Calu3 (cell line): ENCODE measurements around the gene TNFRSF11A. TPM values are rescaled to one million over a fixed set of nuclear protein-coding genes. Genes with fewer than 3 reads are reported as not detected.

Source experiments
- Bru-seq: library from RNA; stranded (reverse); fragments of 400-500 nt; gene quantifications from one replicate; lab custom pipeline; 2021; lab: Mats Ljungman, UMichigan
- BruChase-seq, 2 experiments: library from RNA; stranded (reverse); fragments of 400-500 nt; gene quantifications; one replicate each; lab custom pipeline; 2021; lab: Mats Ljungman, UMichigan
- BruUV-seq: library from RNA; stranded (reverse); fragments of 400-500 nt; replicated peaks from 2 replicates; lab custom pipeline; 2021; lab: Mats Ljungman, UMichigan
- CTCF ChIA-PET: fragments of 300-600 bp; sonication (Branson Sonifier 250); formaldehyde crosslinking; loops from one replicate; lab custom pipeline; 2022; ENCODE audit warnings: antibody characterized with exemption; lab: Charles Lee
- DNase-seq: peaks from one replicate; pipeline ENCODE4 v3.0.0; 2022
- H3K27ac Mint-ChIP-seq: one replicate; pipeline ENCODE4 v1.8.0; 2022; ENCODE audit warnings: mixed read lengths; ENCODE audit not compliant: unreplicated experiment
- H3K27me3 Mint-ChIP-seq: one replicate; pipeline ENCODE4 v1.8.0; 2022; ENCODE audit warnings: mixed read lengths; ENCODE audit not compliant: unreplicated experiment
- H3K36me3 Mint-ChIP-seq: one replicate; pipeline ENCODE4 v1.8.0; 2022; ENCODE audit warnings: mild to moderate bottlenecking, moderate library complexity, mixed read lengths; ENCODE audit not compliant: insufficient read depth, unreplicated experiment
- H3K4me1 Mint-ChIP-seq: one replicate; pipeline ENCODE4 v1.8.0; 2022; ENCODE audit warnings: mild to moderate bottlenecking, low read depth, mixed read lengths; ENCODE audit not compliant: unreplicated experiment
- H3K4me3 Mint-ChIP-seq: one replicate; pipeline ENCODE4 v1.8.0; 2022; ENCODE audit warnings: mild to moderate bottlenecking, low read depth, moderate library complexity, mixed read lengths; ENCODE audit not compliant: unreplicated experiment
- H3K9me3 Mint-ChIP-seq: one replicate; pipeline ENCODE4 v1.8.0; 2022; ENCODE audit warnings: low read depth, mixed read lengths; ENCODE audit not compliant: unreplicated experiment
- intact Hi-C: fragments of 100-400 bp; cut with micrococcal nuclease; formaldehyde crosslinking; loops from one replicate; pipeline ENCODE4 v1.10.0; 2022; ENCODE audit not compliant: unreplicated experiment
- long read RNA-seq: library from polyadenylated mRNA; stranded (forward); transcript quantifications from one replicate; pipeline ENCODE4 v2.0.0, GENCODE V29; 2022
- total RNA-seq: library from RNA; stranded (reverse); gene quantifications from 2 replicates; pipeline ENCODE4 v1.2.3, GENCODE V29; 2022
- TF ChIP-seq, protein P1 (sequence below): fragments of 200-600 bp; IDR thresholded peaks from one replicate; pipeline ENCODE4 v1.8.0; 2022; ENCODE audit warnings: antibody characterized with exemption; ENCODE audit not compliant: unreplicated experiment

TNFRSF11A gene
- total RNA-seq (94.6 and 126 TPM in 2 replicates), Bru-seq, nascent RNA (percentile 97 among the genes with signal in this experiment), BruChase-seq, experiment 1, labeled RNA remaining after a 6-hour chase (percentile 93 among the genes with signal in this experiment), BruChase-seq, experiment 2, labeled RNA remaining after a 2-hour chase (percentile 94 among the genes with signal in this experiment)
- long read RNA-seq, full-length matches to known transcripts: 12 of 90 reads
- long read RNA-seq, partial matches to known transcripts: 36 of 90 reads
- long read RNA-seq, other reads (novel, unspliced or antisense): 42 of 90 reads

GRCh38 chr18:62324917-62325805 is at the start of gene TNFRSF11A:
Gene TNFRSF11A (plus strand): TSS chr18:62325310. CDS start chr18:62325353, 43 bp downstream.
- peak; percentile 88 for DNase-seq
- H3K4me3 Mint-ChIP-seq: peak within 1 kb of the TSS; percentile 90
- peaks cover 62% of the 10 kb centered on the region for H3K4me1 Mint-ChIP-seq
- H3K27ac Mint-ChIP-seq: peak within 1 kb of the TSS; percentile 79
- intact Hi-C loops: loop anchor here (5.0 kb wide), 2 partner anchors 138 to 392 kb away; partner anchors contain the start of genes PHLPP1, PIGN and RELCH
- no peaks in the 10 kb centered on the region for H3K27me3 Mint-ChIP-seq
- no peaks in the 10 kb centered on the region for H3K9me3 Mint-ChIP-seq
- no TSS peak for BruUV-seq
- TF ChIP-seq, protein P1, sequence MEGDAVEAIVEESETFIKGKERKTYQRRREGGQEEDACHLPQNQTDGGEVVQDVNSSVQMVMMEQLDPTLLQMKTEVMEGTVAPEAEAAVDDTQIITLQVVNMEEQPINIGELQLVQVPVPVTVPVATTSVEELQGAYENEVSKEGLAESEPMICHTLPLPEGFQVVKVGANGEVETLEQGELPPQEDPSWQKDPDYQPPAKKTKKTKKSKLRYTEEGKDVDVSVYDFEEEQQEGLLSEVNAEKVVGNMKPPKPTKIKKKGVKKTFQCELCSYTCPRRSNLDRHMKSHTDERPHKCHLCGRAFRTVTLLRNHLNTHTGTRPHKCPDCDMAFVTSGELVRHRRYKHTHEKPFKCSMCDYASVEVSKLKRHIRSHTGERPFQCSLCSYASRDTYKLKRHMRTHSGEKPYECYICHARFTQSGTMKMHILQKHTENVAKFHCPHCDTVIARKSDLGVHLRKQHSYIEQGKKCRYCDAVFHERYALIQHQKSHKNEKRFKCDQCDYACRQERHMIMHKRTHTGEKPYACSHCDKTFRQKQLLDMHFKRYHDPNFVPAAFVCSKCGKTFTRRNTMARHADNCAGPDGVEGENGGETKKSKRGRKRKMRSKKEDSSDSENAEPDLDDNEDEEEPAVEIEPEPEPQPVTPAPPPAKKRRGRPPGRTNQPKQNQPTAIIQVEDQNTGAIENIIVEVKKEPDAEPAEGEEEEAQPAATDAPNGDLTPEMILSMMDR: peak; percentile 54
- CTCF ChIA-PET: interaction anchor here (0.6 to 2.4 kb wide), 3 partner anchors 75 to 658 kb away, joined by 4 to 13 read pairs (median 5); no protein-coding TSS in a partner anchor
- H3K36me3 Mint-ChIP-seq: peaks cover 58% of the 10 kb centered on the region

GRCh38 chr18:62277045-62277444 is 48.1 kb upstream of the TNFRSF11A start:
- H3K27ac Mint-ChIP-seq: no peak overlapping the region
- TF ChIP-seq, protein P1: no peak
- H3K36me3 Mint-ChIP-seq: peaks cover 8% of the 10 kb centered on the region
- peaks cover 8% of the 10 kb centered on the region for H3K4me1 Mint-ChIP-seq
- H3K9me3 Mint-ChIP-seq: no peaks in the 10 kb centered on the region
- no peak overlapping the region for H3K4me3 Mint-ChIP-seq
- no peak for DNase-seq
- CTCF ChIA-PET: no interaction called here
- intact Hi-C loops: no loop called here
- BruUV-seq: no TSS peak
- no peaks in the 10 kb centered on the region for H3K27me3 Mint-ChIP-seq

- DNase-seq: no peak
- intact Hi-C loops: no loop called here
- Mint-ChIP-seq H3K4me3 (no peak overlapping the region), H3K4me1 (peaks cover 8% of the 10 kb centered on the region), H3K9me3 (no peaks in the 10 kb centered on the region), H3K36me3 (peaks cover 15% of the 10 kb centered on the region), H3K27ac (no peak overlapping the region), H3K27me3 (no peaks in the 10 kb centered on the region)
- BruUV-seq: no TSS peak
- TF ChIP-seq, protein P1: no peak
- CTCF ChIA-PET: interaction anchor here (0.6 to 0.7 kb wide), 2 partner anchors 10 to 1810 kb away, joined by 3 read pairs; no protein-coding TSS in a partner anchor
Observed at GRCh38 chr18:62279561-62279960, 45.5 kb upstream of the TNFRSF11A start.

- H3K4me1 Mint-ChIP-seq: peaks cover 8% of the 10 kb centered on the region
- no TSS peak for BruUV-seq
- no peak overlapping the region for H3K4me3 Mint-ChIP-seq
- no peak overlapping the region for H3K27ac Mint-ChIP-seq
- intact Hi-C loops: no loop called here
- H3K9me3 Mint-ChIP-seq: no peaks in the 10 kb centered on the region
- DNase-seq: no peak
- no peaks in the 10 kb centered on the region for H3K27me3 Mint-ChIP-seq
- H3K36me3 Mint-ChIP-seq: peaks cover 15% of the 10 kb centered on the region
- CTCF ChIA-PET: interaction anchor here (0.6 kb wide), 1 partner anchor 1810 kb away, joined by 3 read pairs; no protein-coding TSS in a partner anchor
- TF ChIP-seq, protein P1: no peak
Observed at GRCh38 chr18:62280058-62280457, 45.1 kb upstream of the TNFRSF11A start.
